Common myeloid progenitor, CD34-positive (primary cell): ENCODE measurements around the gene UPK3A. TPM values are rescaled to one million over a fixed set of nuclear protein-coding genes. Genes with fewer than 3 reads are reported as not detected.

Experiments used
- CTCF ChIA-PET: fragments of 350-600 bp; sonication (Branson Sonifier 250); formaldehyde crosslinking; loops from one replicate; lab custom pipeline; 2021; ENCODE audit warnings: antibody characterized with exemption; lab: Charles Lee
- POLR2A ChIA-PET: fragments of 350-600 bp; sonication (Branson Sonifier 250); formaldehyde crosslinking; loops from one replicate; lab custom pipeline; 2021; ENCODE audit warnings: antibody characterized with exemption; lab: Charles Lee
- DNase-seq, 3 donors: peaks; one replicate each; pipeline versions ENCODE4 v3.0.0 to v3.0.0-alpha.2; 2013
- H3K27ac ChIP-seq, 2 experiments: 1 replicate in 1 of 2; 2 replicates in 1 of 2; pipeline ENCODE4 v1.7.0; 2013; ENCODE audit warnings: inconsistent platforms in 2 of 2, low read length in 2 of 2, mild to moderate bottlenecking in 2 of 2, low read depth in 1 of 2, moderate library complexity in 1 of 2; ENCODE audit not compliant: severe bottlenecking in 2 of 2, insufficient read depth in 1 of 2, poor library complexity in 1 of 2
- H3K27me3 ChIP-seq, 5 experiments: replicated peaks in 2 of 5; 1 replicate in 3 of 5; 2 replicates in 2 of 5; pipeline versions ENCODE4 v1.6.1 to v1.7.0; 2013; ENCODE audit warnings: low read length in 4 of 5, mild to moderate bottlenecking in 2 of 5, moderate library complexity in 2 of 5, inconsistent platforms in 1 of 5; ENCODE audit not compliant: insufficient read depth in 5 of 5, control insufficient read depth in 4 of 5
- H3K36me3 ChIP-seq, 4 experiments: 1 replicate in 2 of 4; 2 replicates in 2 of 4; pipeline versions ENCODE4 v1.6.1 to v1.7.0; 2013; ENCODE audit warnings: low read length in 3 of 4, control low read depth in 1 of 4, mild to moderate bottlenecking in 1 of 4; ENCODE audit not compliant: control insufficient read depth in 4 of 4, insufficient read depth in 4 of 4
- H3K4me1 ChIP-seq, 4 experiments: 1 replicate in 3 of 4; 2 replicates in 1 of 4; pipeline versions ENCODE4 v1.6.1 to v1.7.1; 2013; ENCODE audit warnings: low read length in 3 of 4, mild to moderate bottlenecking in 3 of 4, control low read depth in 1 of 4, inconsistent platforms in 1 of 4, moderate library complexity in 1 of 4; ENCODE audit not compliant: control insufficient read depth in 4 of 4, insufficient read depth in 4 of 4; ENCODE audit errors: control extremely low read depth in 1 of 4
- H3K4me3 ChIP-seq, 7 experiments: 1 replicate in 4 of 7; 2 replicates in 3 of 7; pipeline versions ENCODE4 v1.5.1 to v1.7.0; 2013; ENCODE audit warnings: mild to moderate bottlenecking in 7 of 7, low read length in 6 of 7, moderate library complexity in 6 of 7, inconsistent platforms in 2 of 7, low read depth in 2 of 7, control low read depth in 1 of 7; ENCODE audit not compliant: insufficient read depth in 4 of 7, control insufficient read depth in 1 of 7; ENCODE audit errors: extremely low read depth in 1 of 7
- H3K9me3 ChIP-seq, 5 experiments: 1 replicate in 4 of 5; 2 replicates in 1 of 5; pipeline versions ENCODE4 v1.6.1 to v1.7.1; 2013; ENCODE audit warnings: low read length in 4 of 5, mild to moderate bottlenecking in 2 of 5, inconsistent platforms in 1 of 5, low read depth in 1 of 5, moderate library complexity in 1 of 5; ENCODE audit not compliant: control insufficient read depth in 4 of 5, insufficient read depth in 2 of 5; ENCODE audit errors: control extremely low read depth in 1 of 5
- WGBS: methylation state at CpG from one replicate; pipeline ENCODE4 v1.1.5; 2013; ENCODE audit not compliant: insufficient coverage; 5-methylcytosine and 5-hydroxymethylcytosine counted together
- polyA plus RNA-seq: library from polyadenylated mRNA; unstranded; fragments of 120-200 nt; gene quantifications from one replicate; pipeline ENCODE4 v1.2.1, GENCODE V29; 2013

The UPK3A gene
- polyA plus RNA-seq: 0.05 TPM

- Histone ChIP-seq H3K27me3 (peaks cover 0 to 21% (median 13%) of the 10 kb centered on the region in 5 experiments), H3K27ac (no peak within 1 kb of the TSS), H3K4me3 (peak within 1 kb of the TSS in 3 of 7 experiments; percentile 40 to 57 (median 48)), H3K4me1 (peaks cover 0 to 18% (median 16%) of the 10 kb centered on the region in 4 experiments), H3K36me3 (no peaks in the 10 kb centered on the region), H3K9me3 (no peaks in the 10 kb centered on the region)
- WGBS: 4% methylated on average over 34 of the region's 46 CpGs
- CTCF ChIA-PET: interaction anchor here (1.5 to 1.9 kb wide), 2 partner anchors 14 to 22 kb away, joined by 5 read pairs; no protein-coding TSS in a partner anchor
- DNase-seq: peak in 2 of 3 donors; percentile 71 to 76
- POLR2A ChIA-PET: no interaction called here
Observed at GRCh38 chr22:45284705-45285262, at the start of gene UPK3A. UPK3A (plus strand) TSS chr22:45284949; CDS start chr22:45285014, 65 bp downstream.

GRCh38 chr22:45235101-45235777 is 49.5 kb upstream of the UPK3A start:
- ChIA-PET CTCF (interaction anchor here (1.0 kb wide), 1 partner anchor 21 kb away, joined by 3 read pairs; no protein-coding TSS in a partner anchor), POLR2A (interaction anchor here (1.2 kb wide), 1 partner anchor 9 kb away, joined by 5 read pairs; no protein-coding TSS in a partner anchor)
- peak overlapping the region; percentile 36 to 51 for H3K27ac ChIP-seq
- H3K9me3 ChIP-seq: no peaks in the 10 kb centered on the region
- H3K4me3 ChIP-seq: peak overlapping the region in 6 of 7 experiments; percentile 17 to 70 (median 51)
- no peaks in the 10 kb centered on the region for H3K27me3 ChIP-seq
- peaks cover 2 to 58% (median 12%) of the 10 kb centered on the region in 4 experiments for H3K36me3 ChIP-seq
- WGBS: 4% methylated on average over 23 of the region's 23 CpGs
- peaks cover 17 to 85% (median 64%) of the 10 kb centered on the region in 4 experiments for H3K4me1 ChIP-seq
- peak; percentile 60 to 91 (median 85) for DNase-seq

- peaks cover 2 to 56% (median 12%) of the 10 kb centered on the region in 4 experiments for H3K36me3 ChIP-seq
- CTCF ChIA-PET: interaction anchor here (1.0 to 1.1 kb wide), 2 partner anchors 20 to 28 kb away, joined by 3 read pairs; no protein-coding TSS in a partner anchor
- peaks cover 17 to 85% (median 65%) of the 10 kb centered on the region in 4 experiments for H3K4me1 ChIP-seq
Observed at GRCh38 chr22:45235851-45236342, 48.9 kb upstream of the UPK3A start.

GRCh38 chr22:45237065-45237990 is 47.4 kb upstream of the UPK3A start:
- WGBS: 98% methylated on average over 11 of the region's 15 CpGs
- no peak overlapping the region for H3K27ac ChIP-seq

More at GRCh38 chr22:45235851-45236342, 48.9 kb upstream of the UPK3A start:
- H3K4me3 ChIP-seq: peak overlapping the region in 4 of 7 experiments; percentile 44 to 70 (median 60)
- no peaks in the 10 kb centered on the region for H3K9me3 ChIP-seq
- no peaks in the 10 kb centered on the region for H3K27me3 ChIP-seq
- 73% methylated on average over 15 of the region's 20 CpGs for WGBS
- H3K27ac ChIP-seq: no peak overlapping the region
- DNase-seq: no peak
- POLR2A ChIA-PET: interaction anchor here (1.2 to 1.7 kb wide), 2 partner anchors 9 to 10 kb away, joined by 3 to 5 read pairs; no protein-coding TSS in a partner anchor

GRCh38 chr22:45238076-45238956 is 46.4 kb upstream of the UPK3A start:
- no peak for DNase-seq
- 97% methylated on average over 14 of the region's 18 CpGs for WGBS
- no peaks in the 10 kb centered on the region for H3K27me3 ChIP-seq
- H3K9me3 ChIP-seq: no peaks in the 10 kb centered on the region
- POLR2A ChIA-PET: interaction anchor here (0.5 kb wide), 1 partner anchor 65 kb away, joined by 3 read pairs; no protein-coding TSS in a partner anchor
- peaks cover 14 to 77% (median 69%) of the 10 kb centered on the region in 4 experiments for H3K4me1 ChIP-seq
- CTCF ChIA-PET: no interaction called here
- peaks cover 0 to 44% (median 12%) of the 10 kb centered on the region in 4 experiments for H3K36me3 ChIP-seq
- no peak overlapping the region for H3K27ac ChIP-seq
- H3K4me3 ChIP-seq: no peak overlapping the region

More at GRCh38 chr22:45237065-45237990, 47.4 kb upstream of the UPK3A start:
- ChIA-PET POLR2A (interaction anchor here (1.7 kb wide), 1 partner anchor 11 kb away, joined by 3 read pairs; no protein-coding TSS in a partner anchor), CTCF (interaction anchor here (0.6 to 1.1 kb wide), 2 partner anchors 18 to 27 kb away, joined by 3 read pairs; no protein-coding TSS in a partner anchor)
- H3K27me3 ChIP-seq: no peaks in the 10 kb centered on the region
- peaks cover 0 to 50% (median 12%) of the 10 kb centered on the region in 4 experiments for H3K36me3 ChIP-seq
- DNase-seq: no peak
- H3K4me3 ChIP-seq: no peak overlapping the region
- no peaks in the 10 kb centered on the region for H3K9me3 ChIP-seq
- H3K4me1 ChIP-seq: peaks cover 14 to 87% (median 71%) of the 10 kb centered on the region in 4 experiments
